WTC11 (cell line): ENCODE measurements around the gene INKA2. TPM values are rescaled to one million over a fixed set of nuclear protein-coding genes. Genes with fewer than 3 reads are reported as not detected.

Experiments used
- ATAC-seq: fragments of 200-7000 bp; cut with Tn5 transposase; 2 replicates; pipeline ENCODE4 v1.10.0; 2021; ENCODE audit warnings: mild to moderate bottlenecking, moderate library complexity
- CTCF ChIA-PET: fragments of 300-600 bp; sonication (Branson Sonifier 250); formaldehyde crosslinking; loops from one replicate; lab custom pipeline; 2021; ENCODE audit warnings: antibody characterized with exemption; lab: Charles Lee
- POLR2A ChIA-PET: fragments of 350-600 bp; sonication (Branson Sonifier 250); formaldehyde crosslinking; loops from one replicate; lab custom pipeline; 2021; ENCODE audit warnings: antibody characterized with exemption; lab: Charles Lee
- DNase-seq: peaks from one replicate; pipeline ENCODE4 v3.0.0; 2021; ENCODE audit warnings: low spot score
- H3K27ac Mint-ChIP-seq: 2 replicates; pipeline ENCODE4 v1.8.0; 2021; ENCODE audit warnings: mixed read lengths
- H3K27me3 Mint-ChIP-seq: 2 replicates; pipeline ENCODE4 v1.8.0; 2021; ENCODE audit warnings: low read depth, mild to moderate bottlenecking, moderate library complexity, mixed read lengths
- H3K36me3 Mint-ChIP-seq: 2 replicates; pipeline ENCODE4 v1.8.0; 2021; ENCODE audit warnings: mixed read lengths
- H3K4me1 Mint-ChIP-seq: 2 replicates; pipeline ENCODE4 v1.8.0; 2022; ENCODE audit warnings: mixed read lengths
- H3K4me3 Mint-ChIP-seq: 2 replicates; pipeline ENCODE4 v1.8.0; 2021; ENCODE audit warnings: mild to moderate bottlenecking, moderate library complexity, mixed read lengths
- H3K9me3 Mint-ChIP-seq: 2 replicates; pipeline ENCODE4 v1.8.0; 2021; ENCODE audit warnings: mixed read lengths
- AFF4 ChIP-seq: sonication (generic); formaldehyde crosslinking; IDR thresholded peaks from 2 replicates; pipeline ENCODE4 v1.8.1; 2023; ENCODE audit warnings: mild to moderate bottlenecking, missing genetic modification reagents, borderline replicate concordance
- ATF3 ChIP-seq: sonication (generic); formaldehyde crosslinking; conservative IDR thresholded peaks from 2 replicates; pipeline ENCODE4 v1.8.1; 2022; ENCODE audit warnings: mild to moderate bottlenecking, missing genetic modification reagents
- KAT7 ChIP-seq: sonication (generic); formaldehyde crosslinking; IDR thresholded peaks from 2 replicates; pipeline ENCODE4 v1.8.1; 2023; ENCODE audit warnings: missing genetic modification reagents, mild to moderate bottlenecking, borderline replicate concordance
- MYBL2 ChIP-seq: sonication (generic); formaldehyde crosslinking; IDR thresholded peaks from 2 replicates; pipeline ENCODE4 v1.8.1; 2023; ENCODE audit warnings: mild to moderate bottlenecking, moderate library complexity, missing genetic modification reagents
- NFATC4 ChIP-seq: fragments of 250-450 bp; sonication (Bioruptor Pico); IDR thresholded peaks from 2 replicates; pipeline ENCODE4 v1.9.0; 2021; ENCODE audit warnings: mild to moderate bottlenecking
- NR3C1 ChIP-seq: sonication (generic); formaldehyde crosslinking; conservative IDR thresholded peaks from 2 replicates; pipeline ENCODE4 v1.8.1; 2023; ENCODE audit warnings: low read depth, mild to moderate bottlenecking, missing genetic modification reagents
- PRRX2 ChIP-seq: fragments of 250-450 bp; sonication (Bioruptor Pico); IDR thresholded peaks from 2 replicates; pipeline ENCODE4 v1.8.0; 2021; ENCODE audit warnings: mild to moderate bottlenecking
- RELA ChIP-seq: sonication (generic); formaldehyde crosslinking; IDR thresholded peaks from 2 replicates; pipeline ENCODE4 v1.8.1; 2022; ENCODE audit warnings: missing genetic modification reagents, mild to moderate bottlenecking, borderline replicate concordance
- TP53 ChIP-seq: sonication (generic); formaldehyde crosslinking; IDR thresholded peaks from 2 replicates; pipeline ENCODE4 v1.8.1; 2023; ENCODE audit warnings: mild to moderate bottlenecking, missing genetic modification reagents
- total RNA-seq: library from RNA; stranded (reverse); gene quantifications from 3 replicates; pipeline ENCODE4 v1.2.3, GENCODE V29; 2021
- TF ChIP-seq, protein P1 (sequence below): sonication (generic); formaldehyde crosslinking; IDR thresholded peaks from 2 replicates; pipeline ENCODE4 v1.8.1; 2022; ENCODE audit warnings: missing genetic modification reagents, borderline replicate concordance
- TF ChIP-seq, protein P2 (sequence below): fragments of 200-600 bp; IDR thresholded peaks from 2 replicates; pipeline ENCODE4 v1.8.0; 2022; ENCODE audit warnings: antibody characterized with exemption
- TF ChIP-seq, protein P3 (sequence below): sonication (generic); formaldehyde crosslinking; IDR thresholded peaks from 2 replicates; pipeline ENCODE4 v1.8.0; 2023; ENCODE audit warnings: mild to moderate bottlenecking, missing genetic modification reagents
- TF ChIP-seq, protein P4 (sequence below): sonication (generic); formaldehyde crosslinking; IDR thresholded peaks from 2 replicates; pipeline ENCODE4 v1.8.1; 2023; ENCODE audit warnings: mild to moderate bottlenecking, missing genetic modification reagents

Gene INKA2
- total RNA-seq, 1 experiment from 2014 or later: 20.1 TPM

DNA sequence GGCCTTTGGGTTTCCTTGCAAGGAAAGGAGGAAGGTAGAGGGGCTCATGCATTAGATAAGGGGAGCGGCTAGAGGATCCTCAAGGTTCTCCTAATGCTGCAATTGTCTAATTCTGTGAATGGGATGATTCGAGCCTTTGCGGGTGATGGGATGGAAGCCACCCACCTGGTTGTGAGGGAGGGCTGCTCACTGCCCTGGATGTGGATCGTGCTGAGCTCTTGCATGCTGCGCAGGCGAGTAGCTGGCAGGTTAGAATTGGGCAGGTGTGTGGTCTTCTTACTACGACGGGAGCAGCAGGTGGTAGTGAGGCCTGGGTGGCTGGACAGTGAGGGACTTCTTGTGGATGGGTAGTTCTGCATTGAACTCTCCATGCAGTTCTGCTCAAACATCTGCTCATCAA is 37.7 kb upstream of the INKA2 start:
- ATAC-seq: no peak
- no peak for TF ChIP-seq NR3C1 (CRISPR knock-in tag)
- TF ChIP-seq, protein P1, sequence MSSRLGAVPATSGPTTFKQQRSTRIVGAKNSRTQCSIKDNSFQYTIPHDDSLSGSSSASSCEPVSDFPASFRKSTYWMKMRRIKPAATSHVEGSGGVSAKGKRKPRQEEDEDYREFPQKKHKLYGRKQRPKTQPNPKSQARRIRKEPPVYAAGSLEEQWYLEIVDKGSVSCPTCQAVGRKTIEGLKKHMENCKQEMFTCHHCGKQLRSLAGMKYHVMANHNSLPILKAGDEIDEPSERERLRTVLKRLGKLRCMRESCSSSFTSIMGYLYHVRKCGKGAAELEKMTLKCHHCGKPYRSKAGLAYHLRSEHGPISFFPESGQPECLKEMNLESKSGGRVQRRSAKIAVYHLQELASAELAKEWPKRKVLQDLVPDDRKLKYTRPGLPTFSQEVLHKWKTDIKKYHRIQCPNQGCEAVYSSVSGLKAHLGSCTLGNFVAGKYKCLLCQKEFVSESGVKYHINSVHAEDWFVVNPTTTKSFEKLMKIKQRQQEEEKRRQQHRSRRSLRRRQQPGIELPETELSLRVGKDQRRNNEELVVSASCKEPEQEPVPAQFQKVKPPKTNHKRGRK (CRISPR knock-in tag): no peak
- TF ChIP-seq, protein P2, sequence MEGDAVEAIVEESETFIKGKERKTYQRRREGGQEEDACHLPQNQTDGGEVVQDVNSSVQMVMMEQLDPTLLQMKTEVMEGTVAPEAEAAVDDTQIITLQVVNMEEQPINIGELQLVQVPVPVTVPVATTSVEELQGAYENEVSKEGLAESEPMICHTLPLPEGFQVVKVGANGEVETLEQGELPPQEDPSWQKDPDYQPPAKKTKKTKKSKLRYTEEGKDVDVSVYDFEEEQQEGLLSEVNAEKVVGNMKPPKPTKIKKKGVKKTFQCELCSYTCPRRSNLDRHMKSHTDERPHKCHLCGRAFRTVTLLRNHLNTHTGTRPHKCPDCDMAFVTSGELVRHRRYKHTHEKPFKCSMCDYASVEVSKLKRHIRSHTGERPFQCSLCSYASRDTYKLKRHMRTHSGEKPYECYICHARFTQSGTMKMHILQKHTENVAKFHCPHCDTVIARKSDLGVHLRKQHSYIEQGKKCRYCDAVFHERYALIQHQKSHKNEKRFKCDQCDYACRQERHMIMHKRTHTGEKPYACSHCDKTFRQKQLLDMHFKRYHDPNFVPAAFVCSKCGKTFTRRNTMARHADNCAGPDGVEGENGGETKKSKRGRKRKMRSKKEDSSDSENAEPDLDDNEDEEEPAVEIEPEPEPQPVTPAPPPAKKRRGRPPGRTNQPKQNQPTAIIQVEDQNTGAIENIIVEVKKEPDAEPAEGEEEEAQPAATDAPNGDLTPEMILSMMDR: no peak
- TF ChIP-seq RELA (CRISPR knock-in tag): no peak
- TF ChIP-seq, protein P3, sequence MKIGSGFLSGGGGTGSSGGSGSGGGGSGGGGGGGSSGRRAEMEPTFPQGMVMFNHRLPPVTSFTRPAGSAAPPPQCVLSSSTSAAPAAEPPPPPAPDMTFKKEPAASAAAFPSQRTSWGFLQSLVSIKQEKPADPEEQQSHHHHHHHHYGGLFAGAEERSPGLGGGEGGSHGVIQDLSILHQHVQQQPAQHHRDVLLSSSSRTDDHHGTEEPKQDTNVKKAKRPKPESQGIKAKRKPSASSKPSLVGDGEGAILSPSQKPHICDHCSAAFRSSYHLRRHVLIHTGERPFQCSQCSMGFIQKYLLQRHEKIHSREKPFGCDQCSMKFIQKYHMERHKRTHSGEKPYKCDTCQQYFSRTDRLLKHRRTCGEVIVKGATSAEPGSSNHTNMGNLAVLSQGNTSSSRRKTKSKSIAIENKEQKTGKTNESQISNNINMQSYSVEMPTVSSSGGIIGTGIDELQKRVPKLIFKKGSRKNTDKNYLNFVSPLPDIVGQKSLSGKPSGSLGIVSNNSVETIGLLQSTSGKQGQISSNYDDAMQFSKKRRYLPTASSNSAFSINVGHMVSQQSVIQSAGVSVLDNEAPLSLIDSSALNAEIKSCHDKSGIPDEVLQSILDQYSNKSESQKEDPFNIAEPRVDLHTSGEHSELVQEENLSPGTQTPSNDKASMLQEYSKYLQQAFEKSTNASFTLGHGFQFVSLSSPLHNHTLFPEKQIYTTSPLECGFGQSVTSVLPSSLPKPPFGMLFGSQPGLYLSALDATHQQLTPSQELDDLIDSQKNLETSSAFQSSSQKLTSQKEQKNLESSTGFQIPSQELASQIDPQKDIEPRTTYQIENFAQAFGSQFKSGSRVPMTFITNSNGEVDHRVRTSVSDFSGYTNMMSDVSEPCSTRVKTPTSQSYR (CRISPR knock-in tag): no peak
- TF ChIP-seq TP53: no peak
- TF ChIP-seq, all 79 proteins: peak for 0
- Mint-ChIP-seq H3K27me3 (no peaks in the 10 kb centered on the region; the same call in 1 of the 2 replicates), H3K4me1 (peaks cover 22% of the 10 kb centered on the region), H3K4me3 (no peak overlapping the region), H3K9me3 (0 out of 2 replicates have a peak, but pooled peaks cover 4% of the 10 kb centered on the region), H3K27ac (no peak overlapping the region), H3K36me3 (no peaks in the 10 kb centered on the region)
- no peak for DNase-seq
- ChIA-PET POLR2A (no interaction called here), CTCF (no interaction called here)

- H3K9me3 Mint-ChIP-seq: 0 out of 2 replicates have a peak, but pooled peaks cover 4% of the 10 kb centered on the region
- H3K4me1 Mint-ChIP-seq: peaks cover 22% of the 10 kb centered on the region
- ChIA-PET POLR2A (no interaction called here), CTCF (no interaction called here)
- TF ChIP-seq NFATC4 (CRISPR knock-in tag): no peak
- no peak for TF ChIP-seq TP53
- no peaks in the 10 kb centered on the region; the same call in 1 of the 2 replicates for H3K27me3 Mint-ChIP-seq
- no peak overlapping the region for H3K4me3 Mint-ChIP-seq
- ATAC-seq (no peak), DNase-seq (no peak)
- no peak overlapping the region for H3K27ac Mint-ChIP-seq
- H3K36me3 Mint-ChIP-seq: no peaks in the 10 kb centered on the region
Observed at GRCh38 chr1:111776391-111776790, 37.2 kb upstream of the INKA2 start.

- DNase-seq (no peak), ATAC-seq (no peak)
- Mint-ChIP-seq H3K36me3 (no peaks in the 10 kb centered on the region), H3K4me1 (peaks cover 22% of the 10 kb centered on the region), H3K27ac (no peak overlapping the region), H3K4me3 (no peak overlapping the region), H3K9me3 (0 out of 2 replicates have a peak, but pooled peaks cover 4% of the 10 kb centered on the region), H3K27me3 (no peaks in the 10 kb centered on the region; the same call in 1 of the 2 replicates)
- POLR2A ChIA-PET: no interaction called here
- CTCF ChIA-PET: interaction anchor here (1.1 kb wide), 1 partner anchor 38 kb away, joined by 3 read pairs; no protein-coding TSS in a partner anchor
- TF ChIP-seq KAT7 (CRISPR knock-in tag) (no peak), AFF4 (CRISPR knock-in tag) (no peak), PRRX2 (CRISPR knock-in tag) (no peak), ATF3 (CRISPR knock-in tag) (no peak), MYBL2 (CRISPR knock-in tag) (no peak)
- TF ChIP-seq, protein P1 (CRISPR knock-in tag): no peak
- TF ChIP-seq, protein P2: no peak
- TF ChIP-seq, protein P4, sequence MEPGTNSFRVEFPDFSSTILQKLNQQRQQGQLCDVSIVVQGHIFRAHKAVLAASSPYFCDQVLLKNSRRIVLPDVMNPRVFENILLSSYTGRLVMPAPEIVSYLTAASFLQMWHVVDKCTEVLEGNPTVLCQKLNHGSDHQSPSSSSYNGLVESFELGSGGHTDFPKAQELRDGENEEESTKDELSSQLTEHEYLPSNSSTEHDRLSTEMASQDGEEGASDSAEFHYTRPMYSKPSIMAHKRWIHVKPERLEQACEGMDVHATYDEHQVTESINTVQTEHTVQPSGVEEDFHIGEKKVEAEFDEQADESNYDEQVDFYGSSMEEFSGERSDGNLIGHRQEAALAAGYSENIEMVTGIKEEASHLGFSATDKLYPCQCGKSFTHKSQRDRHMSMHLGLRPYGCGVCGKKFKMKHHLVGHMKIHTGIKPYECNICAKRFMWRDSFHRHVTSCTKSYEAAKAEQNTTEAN (CRISPR knock-in tag): no peak
Observed at GRCh38 chr1:111775966-111776365, 36.8 kb upstream of the INKA2 start.
